Breast epithelium (tissue), 3 donors: ENCODE data around the gene SOS2.

Source experiments
- POLR2AphosphoS5 ChIP-seq, 3 donors: sonication (generic); formaldehyde crosslinking; IDR thresholded peaks; one replicate each; pipeline ENCODE4 v1.6.1; 2017; ENCODE audit warnings: antibody characterized with exemption in 3 of 3
- TF ChIP-seq, protein P1 (sequence below), 3 donors: fragments of 450-650 bp; IDR thresholded peaks; one replicate each; pipeline ENCODE4 v1.5.1; 2016 to 2017; ENCODE audit warnings: antibody characterized with exemption in 3 of 3, mild to moderate bottlenecking in 3 of 3, moderate library complexity in 3 of 3

DNA sequence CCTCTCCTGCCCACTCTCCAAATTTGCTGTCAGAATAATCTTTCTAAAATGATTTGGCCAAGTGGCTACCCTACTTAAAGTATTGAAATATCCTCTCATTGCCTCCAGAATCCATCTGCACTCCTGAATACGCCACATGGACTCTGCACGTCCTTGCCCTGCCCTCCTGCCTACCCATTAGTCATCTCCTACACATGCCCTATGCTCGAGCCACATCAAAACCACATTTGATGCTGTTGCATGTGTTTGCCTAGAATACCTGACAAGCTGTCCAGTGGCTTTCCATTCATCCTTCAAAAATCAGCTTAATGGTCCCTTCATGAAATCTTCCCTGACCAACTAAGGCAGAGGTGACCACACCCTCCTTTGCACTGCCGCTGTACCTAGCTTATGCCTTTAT is 132.0 kb downstream of the SOS2 start:
- TF ChIP-seq, protein P1, sequence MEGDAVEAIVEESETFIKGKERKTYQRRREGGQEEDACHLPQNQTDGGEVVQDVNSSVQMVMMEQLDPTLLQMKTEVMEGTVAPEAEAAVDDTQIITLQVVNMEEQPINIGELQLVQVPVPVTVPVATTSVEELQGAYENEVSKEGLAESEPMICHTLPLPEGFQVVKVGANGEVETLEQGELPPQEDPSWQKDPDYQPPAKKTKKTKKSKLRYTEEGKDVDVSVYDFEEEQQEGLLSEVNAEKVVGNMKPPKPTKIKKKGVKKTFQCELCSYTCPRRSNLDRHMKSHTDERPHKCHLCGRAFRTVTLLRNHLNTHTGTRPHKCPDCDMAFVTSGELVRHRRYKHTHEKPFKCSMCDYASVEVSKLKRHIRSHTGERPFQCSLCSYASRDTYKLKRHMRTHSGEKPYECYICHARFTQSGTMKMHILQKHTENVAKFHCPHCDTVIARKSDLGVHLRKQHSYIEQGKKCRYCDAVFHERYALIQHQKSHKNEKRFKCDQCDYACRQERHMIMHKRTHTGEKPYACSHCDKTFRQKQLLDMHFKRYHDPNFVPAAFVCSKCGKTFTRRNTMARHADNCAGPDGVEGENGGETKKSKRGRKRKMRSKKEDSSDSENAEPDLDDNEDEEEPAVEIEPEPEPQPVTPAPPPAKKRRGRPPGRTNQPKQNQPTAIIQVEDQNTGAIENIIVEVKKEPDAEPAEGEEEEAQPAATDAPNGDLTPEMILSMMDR (IDR thresholded peaks at IDR 0.05): no peak
- no peak for TF ChIP-seq POLR2AphosphoS5 (IDR thresholded peaks at IDR 0.05)
